Activated CD8-positive, alpha-beta memory T cell treated with anti-CD3 and anti-CD28 coated beads for 24 hours (primary cell): ENCODE results near the gene ZBTB22.
"Not testable (repeated sequence)": the region's sequence is repeated elsewhere in the genome, so short reads cannot be mapped to it uniquely, and the experiment has no call there.

ENCODE experiments used
- DNase-seq: peaks from one replicate; pipeline ENCODE4 v3.0.0-alpha.2; 2020

Gene ZBTB22

DNA sequence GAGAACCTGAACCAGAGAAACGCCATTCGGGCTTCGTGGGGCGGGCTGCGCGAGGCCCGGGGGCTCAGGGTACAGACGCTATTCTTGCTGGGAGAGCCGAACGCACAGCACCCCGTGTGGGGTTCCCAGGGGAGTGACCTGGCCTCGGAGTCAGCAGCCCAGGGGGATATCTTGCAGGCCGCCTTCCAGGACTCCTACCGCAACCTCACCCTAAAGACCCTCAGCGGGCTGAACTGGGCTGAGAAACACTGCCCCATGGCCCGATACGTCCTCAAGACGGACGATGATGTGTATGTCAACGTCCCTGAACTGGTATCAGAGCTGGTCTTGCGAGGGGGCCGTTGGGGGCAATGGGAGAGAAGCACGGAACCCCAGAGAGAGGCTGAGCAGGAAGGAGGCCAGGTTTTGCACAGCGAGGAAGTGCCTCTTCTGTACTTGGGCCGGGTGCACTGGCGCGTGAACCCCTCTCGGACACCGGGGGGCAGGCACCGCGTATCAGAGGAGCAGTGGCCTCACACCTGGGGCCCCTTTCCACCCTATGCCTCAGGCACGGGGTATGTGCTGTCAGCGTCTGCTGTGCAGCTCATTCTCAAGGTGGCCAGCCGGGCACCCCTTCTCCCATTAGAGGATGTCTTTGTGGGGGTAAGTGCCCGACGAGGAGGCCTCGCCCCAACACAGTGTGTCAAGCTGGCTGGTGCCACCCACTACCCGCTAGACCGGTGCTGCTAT is 39.7 kb downstream of the ZBTB22 start:
- DNase-seq, result peak; percentile 82

DNA sequence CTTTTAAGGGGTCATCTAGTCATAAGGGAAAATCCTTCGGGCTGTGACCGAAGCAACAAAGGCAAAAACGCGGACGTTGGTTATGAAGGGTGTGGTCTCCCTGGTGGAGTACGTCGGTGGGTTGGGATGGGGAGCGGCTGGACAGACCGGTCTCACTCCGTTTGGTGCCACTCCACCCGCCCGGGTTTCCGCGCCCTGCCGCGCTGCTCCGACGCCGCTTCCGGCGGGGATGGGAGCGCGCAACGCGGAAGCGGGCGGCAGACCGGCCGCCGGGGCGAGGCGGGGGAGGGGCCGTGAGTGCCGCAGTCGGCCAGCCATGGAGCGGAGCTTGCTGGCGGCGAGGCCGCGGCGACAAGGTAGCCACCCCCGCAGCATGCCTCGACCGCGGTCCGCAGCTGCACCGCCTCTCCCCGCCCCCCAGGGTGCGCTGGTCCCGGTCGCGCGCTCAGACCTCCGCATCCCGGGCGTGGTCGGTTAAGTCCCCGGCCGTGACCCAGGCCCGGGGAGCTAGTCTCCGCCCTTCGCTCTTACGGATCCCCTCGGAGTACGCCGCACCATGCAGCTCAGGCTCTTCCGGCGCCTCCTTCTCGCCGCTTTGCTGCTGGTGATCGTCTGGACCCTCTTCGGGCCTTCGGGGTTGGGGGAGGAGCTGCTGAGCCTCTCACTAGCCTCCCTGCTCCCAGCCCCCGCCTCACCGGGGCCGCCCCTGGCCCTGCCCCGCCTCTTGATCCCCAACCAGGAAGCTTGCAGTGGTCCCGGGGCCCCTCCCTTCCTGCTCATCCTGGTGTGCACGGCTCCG is 40.5 kb downstream of the ZBTB22 start, which contains the start of gene B3GALT4:
TSS of gene B3GALT4 (plus strand) at position 260 of the 799 bp plus-strand sequence. CDS start at position 557, 297 bp downstream.
- DNase-seq, result peak; percentile 91

DNA sequence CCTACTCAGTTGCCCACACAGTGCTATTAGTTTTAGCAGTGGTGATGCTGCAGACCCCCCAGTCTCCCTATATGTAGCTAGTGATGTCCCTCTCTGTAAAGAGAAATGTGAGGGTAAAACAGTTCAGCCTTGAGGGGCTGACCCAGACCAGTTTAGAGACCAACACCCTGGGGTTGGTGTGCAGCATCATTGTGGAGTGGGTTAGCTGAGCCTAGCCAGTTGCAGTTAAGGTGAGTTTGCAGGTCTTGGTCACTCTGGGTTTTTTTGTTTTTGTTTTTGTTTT is 41.0 kb downstream of the ZBTB22 start:
- DNase-seq, result no peak

DNA sequence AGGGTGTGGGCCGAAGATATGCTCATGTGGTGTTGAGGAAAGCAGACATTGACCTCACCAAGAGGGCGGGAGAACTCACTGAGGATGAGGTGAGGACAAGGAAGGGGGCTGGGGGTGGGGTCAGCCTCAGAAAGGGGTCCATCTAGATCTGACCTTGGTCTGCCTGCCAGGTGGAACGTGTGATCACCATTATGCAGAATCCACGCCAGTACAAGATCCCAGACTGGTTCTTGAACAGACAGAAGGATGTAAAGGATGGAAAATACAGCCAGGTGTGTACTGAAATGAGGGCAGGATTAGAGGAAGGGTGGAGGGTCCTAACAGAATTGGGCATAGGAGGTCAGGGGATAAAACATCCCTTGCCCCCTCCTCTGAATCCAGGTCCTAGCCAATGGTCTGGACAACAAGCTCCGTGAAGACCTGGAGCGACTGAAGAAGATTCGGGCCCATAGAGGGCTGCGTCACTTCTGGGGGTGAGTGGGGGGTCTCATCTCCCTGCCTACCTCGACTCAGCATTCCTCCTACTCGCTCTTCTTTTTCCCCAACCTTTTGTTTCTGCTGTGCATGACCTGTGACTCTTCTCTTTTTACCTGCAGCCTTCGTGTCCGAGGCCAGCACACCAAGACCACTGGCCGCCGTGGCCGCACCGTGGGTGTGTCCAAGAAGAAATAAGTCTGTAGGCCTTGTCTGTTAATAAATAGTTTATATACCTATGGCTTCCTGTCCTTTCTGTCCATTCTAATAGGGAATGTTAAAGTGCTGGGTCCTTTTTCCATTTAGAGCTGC is 41.6 kb downstream of the ZBTB22 start:
- DNase-seq, result not testable (repeated sequence)

DNA sequence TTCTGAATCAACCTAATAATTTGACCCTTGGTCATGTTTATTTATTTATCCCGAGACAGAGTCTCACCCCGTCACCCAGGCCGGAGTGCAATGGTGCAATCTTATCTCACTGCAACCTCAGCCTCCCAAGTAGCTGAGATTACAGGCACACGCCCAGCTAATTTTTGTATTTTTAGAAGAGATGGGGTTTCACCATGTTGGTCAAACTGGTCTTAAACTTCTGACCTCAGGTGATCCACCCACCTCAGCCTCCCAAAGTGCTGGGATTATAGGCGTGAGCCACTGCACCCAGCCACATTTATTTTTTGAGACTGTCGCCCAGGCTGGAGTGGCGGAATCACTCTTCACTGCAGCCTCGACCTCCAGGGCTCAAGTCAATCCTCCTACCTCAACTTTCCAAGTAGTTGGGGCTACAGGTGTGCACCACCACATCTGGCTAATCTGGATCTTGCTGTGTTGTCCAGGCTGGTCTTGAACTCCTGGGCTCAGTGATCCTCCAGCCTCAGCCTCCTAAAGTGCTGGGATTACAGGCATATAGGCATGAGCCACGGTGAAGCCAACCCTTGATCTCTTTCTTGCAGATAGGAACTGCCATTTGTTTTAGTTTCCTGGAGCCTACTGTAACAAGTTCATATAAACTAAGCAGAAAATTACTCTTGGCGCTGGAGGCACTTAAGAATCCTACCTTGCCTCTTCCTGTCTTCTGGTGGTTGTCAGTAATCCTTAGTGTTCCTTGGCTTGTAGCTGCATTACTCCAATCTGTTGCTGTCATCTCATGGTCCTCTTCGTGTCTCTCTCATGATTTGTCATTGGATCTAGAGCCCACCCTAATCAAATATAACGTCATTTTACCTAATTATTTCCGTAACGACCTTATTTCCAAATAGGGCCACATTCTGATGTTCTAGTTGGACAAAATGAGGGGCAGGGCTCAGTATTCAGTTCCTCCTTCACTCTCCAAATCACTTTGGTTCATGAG is 43.3 kb downstream of the ZBTB22 start:
- DNase-seq, result no peak

DNA sequence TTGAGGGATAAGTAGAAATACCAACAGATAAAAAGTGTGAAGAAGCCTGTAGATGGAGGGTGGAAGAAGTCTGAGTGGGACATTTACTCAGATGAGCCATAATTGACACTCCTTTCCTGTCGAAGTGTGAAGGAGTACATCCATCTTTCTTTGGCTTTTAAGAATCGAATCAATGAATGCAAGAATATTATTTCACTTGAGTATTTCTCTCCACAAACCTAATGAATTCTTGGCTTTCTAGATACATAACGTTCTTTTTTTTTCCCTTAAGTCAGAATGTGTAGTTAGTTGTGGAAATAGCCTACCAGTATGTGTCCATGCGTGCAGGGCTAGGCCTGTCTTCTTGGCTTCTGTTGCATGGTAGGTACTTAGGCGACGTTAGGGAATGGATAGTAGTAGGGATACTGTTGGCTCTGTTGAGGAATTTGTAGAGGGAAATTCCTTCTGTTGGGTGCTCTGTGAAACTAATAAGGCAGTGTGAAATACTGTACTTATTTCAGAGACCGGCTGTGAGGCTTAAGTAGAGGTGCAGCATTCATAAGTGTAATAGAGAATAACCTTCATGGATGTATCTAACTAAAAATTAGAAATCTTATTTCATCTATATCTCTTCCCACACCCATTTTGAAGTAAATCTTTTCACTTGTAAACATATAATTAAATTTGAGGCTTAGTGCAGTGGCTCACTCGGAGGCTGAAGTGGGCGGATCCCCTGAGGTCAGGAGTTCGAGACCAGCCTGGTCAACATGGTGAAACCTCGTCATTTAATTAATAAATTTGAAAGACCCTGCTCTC is 44.2 kb downstream of the ZBTB22 start:
- DNase-seq, result no peak

DNA sequence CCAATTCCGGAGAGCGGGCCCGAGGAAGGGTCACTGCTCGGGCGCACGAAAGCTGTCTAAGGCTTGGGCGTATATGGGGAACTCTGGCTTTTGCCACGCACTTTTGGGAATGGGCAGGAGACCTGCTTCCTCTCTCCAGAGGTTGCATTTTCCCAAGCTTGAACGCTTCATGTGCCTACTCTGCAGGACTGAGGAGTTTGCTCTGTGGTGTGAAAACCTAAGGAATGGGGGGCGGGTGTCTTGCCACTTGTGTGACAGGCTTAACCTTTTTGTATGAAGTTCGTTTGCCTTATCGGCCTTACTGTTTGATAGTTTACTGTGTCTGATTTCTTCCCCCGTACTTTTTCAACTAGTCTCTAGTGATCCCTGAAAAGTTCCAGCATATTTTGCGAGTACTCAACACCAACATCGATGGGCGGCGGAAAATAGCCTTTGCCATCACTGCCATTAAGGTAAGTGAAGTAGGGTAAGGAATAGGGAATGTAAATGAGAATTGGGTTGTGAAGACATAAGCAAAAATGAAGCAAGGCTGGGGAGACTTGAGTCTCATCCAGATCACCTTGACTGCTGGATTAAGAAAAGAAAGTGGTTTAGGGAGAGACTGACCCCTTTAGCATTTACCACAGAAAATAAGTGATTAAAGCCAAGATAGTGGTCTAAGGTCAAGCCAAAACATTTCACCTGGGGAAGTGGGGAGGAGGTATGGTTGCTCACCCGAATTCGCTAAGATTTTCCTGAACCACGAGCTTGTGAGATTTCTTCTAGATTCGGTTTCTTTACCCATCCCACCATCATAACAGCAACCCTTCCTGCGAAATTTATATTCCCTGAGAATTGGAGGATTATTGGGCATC is 45.0 kb downstream of the ZBTB22 start:
- DNase-seq, result no peak

DNA sequence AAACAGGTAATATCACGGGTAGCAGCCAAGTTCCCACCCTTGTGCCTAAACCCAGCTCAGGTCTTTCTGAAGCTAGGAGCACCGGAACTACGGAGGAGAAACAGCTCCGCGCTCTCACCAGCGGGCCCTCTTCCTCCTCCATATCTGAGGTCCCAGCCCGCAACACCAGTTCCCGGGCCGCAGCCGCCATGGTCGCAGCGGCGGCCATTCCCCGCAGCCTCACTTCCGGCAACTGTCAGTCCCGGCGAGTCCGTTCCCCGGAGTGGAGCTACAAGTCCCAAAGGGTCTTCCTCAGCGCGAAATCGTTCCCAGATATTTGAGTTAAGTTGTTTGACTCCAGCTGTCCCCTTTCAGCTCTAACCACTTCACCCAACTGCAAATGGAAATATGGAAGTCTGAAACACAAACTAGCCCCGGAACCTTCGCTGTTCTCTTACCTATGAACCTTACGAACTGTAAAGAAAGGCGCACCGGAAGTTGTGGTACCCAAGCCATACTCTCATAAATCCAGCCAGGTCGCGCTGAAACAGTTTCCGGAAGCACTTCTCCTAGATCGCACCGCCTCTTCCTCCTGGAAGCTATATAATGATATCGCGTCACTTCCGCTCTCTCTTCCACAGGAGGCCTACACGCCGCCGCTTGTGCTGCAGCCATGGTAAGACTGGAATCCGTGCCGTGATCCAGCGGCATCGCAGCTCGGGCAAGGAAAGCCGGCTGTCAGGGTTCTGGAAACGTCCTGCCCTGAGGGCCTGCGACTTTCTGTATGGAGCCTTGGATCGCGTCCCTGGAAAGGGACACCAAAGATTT is 45.9 kb downstream of the ZBTB22 start, which contains the start of the genes RPS18 and VPS52:
TSS of gene RPS18 (plus strand) at position 608 of the 807 bp plus-strand sequence. CDS start at position 653, 45 bp downstream.
TSS of gene VPS52 (minus strand) at position 409 of the 807 bp plus-strand sequence. CDS start at position 208, 201 bp downstream.
- peak; percentile 96 for DNase-seq

DNA sequence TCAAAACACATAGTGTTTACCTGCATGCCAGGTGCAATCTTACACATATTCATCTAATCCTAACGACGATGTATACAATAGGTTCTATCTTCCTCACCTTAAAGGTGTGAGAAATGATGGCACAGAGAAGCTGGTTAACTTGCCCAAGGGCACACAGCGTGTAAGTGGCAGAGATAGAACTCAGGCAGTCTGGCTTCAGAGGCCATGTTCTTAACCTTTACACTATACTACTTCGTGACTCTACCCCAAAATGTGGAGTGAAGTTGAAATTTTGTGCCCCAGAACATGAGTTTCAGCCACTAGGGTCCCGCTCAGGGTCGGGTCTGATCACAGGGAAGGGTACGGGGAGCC is 46.5 kb downstream of the ZBTB22 start:
- no peak for DNase-seq
